Ovary (tissue), 3 donors: ENCODE results near the gene ATP5PO.

ENCODE experiments used
- CTCF ChIP-seq, 3 donors: fragments of 450-650 bp in 2 of 3; fragments of 200-600 bp in 1 of 3; IDR thresholded peaks; one replicate each; pipeline versions ENCODE4 v1.5.1 to v1.8.0; 2016 to 2022; ENCODE audit warnings: antibody characterized with exemption in 3 of 3, mild to moderate bottlenecking in 1 of 3
- EP300 ChIP-seq: sonication (generic); formaldehyde crosslinking; IDR thresholded peaks from one replicate; pipeline ENCODE4 v1.6.1; 2017; ENCODE audit warnings: antibody characterized with exemption
- POLR2A ChIP-seq: fragments of 450-650 bp; IDR thresholded peaks from one replicate; pipeline ENCODE4 v1.6.1; 2017; ENCODE audit warnings: antibody characterized with exemption, mild to moderate bottlenecking, moderate library complexity
- donor health status: DM: no; HTN: no; CAD: no.

GRCh38 chr21:33857846-33858666 is 57.5 kb downstream of the ATP5PO start:
- TF ChIP-seq POLR2A = no peak
- no peak for TF ChIP-seq EP300
- no peak for TF ChIP-seq CTCF (IDR thresholded peaks at IDR 0.05)
